Nephron (organoid): ENCODE data around the gene PRKN.
A peak's percentile ranks its signal among the peaks of the same experiment; 100 is the strongest.

Experiments
- H3K27ac Mint-ChIP-seq, 3 experiments: 2 replicates each; pipeline ENCODE4 v1.8.0; 2020; ENCODE audit warnings: mixed read lengths in 3 of 3, mild to moderate bottlenecking in 2 of 3, moderate library complexity in 1 of 3
- H3K27me3 Mint-ChIP-seq: 2 replicates; pipeline ENCODE4 v1.8.0; 2021; ENCODE audit warnings: low read depth, mild to moderate bottlenecking, moderate library complexity, mixed read lengths
- H3K36me3 Mint-ChIP-seq: 2 replicates; pipeline ENCODE4 v1.8.0; 2020; ENCODE audit warnings: low read depth, mixed read lengths
- H3K4me1 Mint-ChIP-seq: 2 replicates; pipeline ENCODE4 v1.8.0; 2020; ENCODE audit warnings: mixed read lengths
- H3K4me3 Mint-ChIP-seq, 3 experiments: 2 replicates each; pipeline ENCODE4 v1.8.0; 2020; ENCODE audit warnings: mild to moderate bottlenecking in 3 of 3, mixed read lengths in 3 of 3, moderate library complexity in 2 of 3
- H3K9me3 Mint-ChIP-seq: 2 replicates; pipeline ENCODE4 v1.8.0; 2020; ENCODE audit warnings: mixed read lengths
- TF ChIP-seq, protein P1 (sequence below), 3 experiments: fragments of 200-600 bp; sonication (generic); IDR thresholded peaks; one replicate each; pipeline ENCODE4 v1.5.0; 2021; ENCODE audit warnings: antibody characterized with exemption in 3 of 3; ENCODE audit not compliant: unreplicated experiment in 3 of 3

PRKN gene

DNA sequence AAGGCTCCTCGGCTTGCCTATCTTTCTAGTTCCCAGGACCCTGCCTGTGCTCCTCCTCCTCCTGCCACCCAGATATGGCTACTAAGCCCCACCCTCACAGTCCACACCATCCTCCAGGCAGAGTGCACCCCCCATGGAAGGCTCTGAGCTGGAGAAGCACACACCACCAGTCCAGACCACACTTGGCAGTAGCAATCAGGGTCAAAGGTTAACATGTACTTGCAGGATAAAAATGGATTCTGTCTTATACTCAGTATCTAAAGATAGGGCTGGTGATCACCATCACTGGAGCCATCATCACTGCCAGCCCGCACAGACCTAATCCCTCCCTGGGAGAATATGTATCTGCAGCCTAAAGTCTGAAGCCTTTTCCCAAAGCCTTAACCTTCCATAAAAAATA is 83.4 kb downstream of the PRKN start:
- no peaks in the 10 kb centered on the region for H3K9me3 Mint-ChIP-seq
- TF ChIP-seq, protein P1, sequence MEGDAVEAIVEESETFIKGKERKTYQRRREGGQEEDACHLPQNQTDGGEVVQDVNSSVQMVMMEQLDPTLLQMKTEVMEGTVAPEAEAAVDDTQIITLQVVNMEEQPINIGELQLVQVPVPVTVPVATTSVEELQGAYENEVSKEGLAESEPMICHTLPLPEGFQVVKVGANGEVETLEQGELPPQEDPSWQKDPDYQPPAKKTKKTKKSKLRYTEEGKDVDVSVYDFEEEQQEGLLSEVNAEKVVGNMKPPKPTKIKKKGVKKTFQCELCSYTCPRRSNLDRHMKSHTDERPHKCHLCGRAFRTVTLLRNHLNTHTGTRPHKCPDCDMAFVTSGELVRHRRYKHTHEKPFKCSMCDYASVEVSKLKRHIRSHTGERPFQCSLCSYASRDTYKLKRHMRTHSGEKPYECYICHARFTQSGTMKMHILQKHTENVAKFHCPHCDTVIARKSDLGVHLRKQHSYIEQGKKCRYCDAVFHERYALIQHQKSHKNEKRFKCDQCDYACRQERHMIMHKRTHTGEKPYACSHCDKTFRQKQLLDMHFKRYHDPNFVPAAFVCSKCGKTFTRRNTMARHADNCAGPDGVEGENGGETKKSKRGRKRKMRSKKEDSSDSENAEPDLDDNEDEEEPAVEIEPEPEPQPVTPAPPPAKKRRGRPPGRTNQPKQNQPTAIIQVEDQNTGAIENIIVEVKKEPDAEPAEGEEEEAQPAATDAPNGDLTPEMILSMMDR (IDR thresholded peaks at IDR 0.05; ENCODE audit: unreplicated experiment in 3 of 3), result no peak
- no peaks in the 10 kb centered on the region for H3K36me3 Mint-ChIP-seq
- H3K27me3 Mint-ChIP-seq, result no peaks in the 10 kb centered on the region
- H3K4me3 Mint-ChIP-seq, result no peak overlapping the region
- H3K4me1 Mint-ChIP-seq, result peaks cover 20% of the 10 kb centered on the region
- H3K27ac Mint-ChIP-seq, result peak overlapping the region in 1 of 3 experiments; percentile 31

- TF ChIP-seq, protein P1 (IDR thresholded peaks at IDR 0.05; ENCODE audit: unreplicated experiment in 3 of 3), result no peak
- H3K4me1 Mint-ChIP-seq, result peaks cover 36% of the 10 kb centered on the region
- H3K27ac Mint-ChIP-seq, result peak overlapping the region in 1 of 3 experiments; percentile 55
- no peak overlapping the region for H3K4me3 Mint-ChIP-seq
- H3K27me3 Mint-ChIP-seq, result no peaks in the 10 kb centered on the region
- H3K36me3 Mint-ChIP-seq, result no peaks in the 10 kb centered on the region
- H3K9me3 Mint-ChIP-seq, result no peaks in the 10 kb centered on the region
These were observed 86.8 kb downstream of the PRKN start for GRCh38 chr6:162640756-162641155.

DNA sequence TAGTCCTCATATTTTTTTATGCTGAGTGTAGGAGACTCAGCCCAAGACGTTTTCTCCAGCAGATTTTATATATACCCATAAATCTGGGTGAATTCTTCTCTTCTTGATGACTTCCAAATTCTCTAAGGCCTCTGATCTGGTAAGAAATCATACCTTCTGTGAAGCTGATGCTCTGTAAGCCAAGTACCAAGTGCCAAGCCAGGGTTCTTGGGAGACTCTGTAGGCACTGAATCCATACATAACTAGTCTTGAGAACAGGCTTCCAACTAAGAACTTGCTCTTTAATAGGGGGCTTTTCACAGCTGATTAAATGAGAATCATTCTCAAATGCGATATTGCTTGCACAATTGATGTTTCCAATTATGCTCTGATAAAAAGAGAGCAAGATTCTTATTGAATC is 87.6 kb downstream of the PRKN start:
- TF ChIP-seq, protein P1 (IDR thresholded peaks at IDR 0.05; ENCODE audit: unreplicated experiment in 3 of 3), result no peak
- H3K27me3 Mint-ChIP-seq, result no peaks in the 10 kb centered on the region
- H3K4me3 Mint-ChIP-seq, result no peak overlapping the region
- H3K27ac Mint-ChIP-seq, result peak overlapping the region in 2 of 3 experiments; percentile 21 to 55
- H3K36me3 Mint-ChIP-seq, result no peaks in the 10 kb centered on the region
- H3K4me1 Mint-ChIP-seq, result peaks cover 44% of the 10 kb centered on the region
- no peaks in the 10 kb centered on the region for H3K9me3 Mint-ChIP-seq

DNA sequence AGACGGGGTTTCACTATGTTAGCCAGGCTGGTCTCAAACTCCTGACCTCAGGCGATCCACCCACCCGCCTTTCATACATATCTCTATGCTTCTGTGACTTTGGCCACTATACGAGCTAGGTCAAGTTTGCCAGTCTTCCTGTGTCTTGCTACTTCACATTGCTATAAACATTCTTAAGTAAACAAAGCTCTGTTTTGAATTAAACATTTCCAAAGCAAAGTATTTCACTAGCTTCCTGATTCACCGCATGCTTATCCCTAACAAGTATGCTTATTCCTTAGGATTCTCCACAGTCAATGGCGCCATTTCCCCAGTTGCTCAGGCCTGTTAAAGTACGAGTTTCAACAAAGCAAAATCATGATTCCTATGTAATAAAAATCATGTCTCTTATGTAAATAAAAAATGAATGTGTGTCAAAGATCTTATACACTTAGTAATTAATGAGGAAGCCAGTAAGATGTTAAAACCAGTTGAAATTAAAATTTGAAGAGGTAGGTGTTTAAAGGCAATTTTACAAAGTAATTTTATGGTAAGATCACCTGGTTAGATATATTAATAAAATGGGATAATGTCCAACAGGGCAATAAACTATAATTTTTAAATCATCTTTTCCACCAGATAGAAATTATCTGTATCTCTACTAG is 88.5 kb downstream of the PRKN start:
- no peaks in the 10 kb centered on the region for H3K9me3 Mint-ChIP-seq

DNA sequence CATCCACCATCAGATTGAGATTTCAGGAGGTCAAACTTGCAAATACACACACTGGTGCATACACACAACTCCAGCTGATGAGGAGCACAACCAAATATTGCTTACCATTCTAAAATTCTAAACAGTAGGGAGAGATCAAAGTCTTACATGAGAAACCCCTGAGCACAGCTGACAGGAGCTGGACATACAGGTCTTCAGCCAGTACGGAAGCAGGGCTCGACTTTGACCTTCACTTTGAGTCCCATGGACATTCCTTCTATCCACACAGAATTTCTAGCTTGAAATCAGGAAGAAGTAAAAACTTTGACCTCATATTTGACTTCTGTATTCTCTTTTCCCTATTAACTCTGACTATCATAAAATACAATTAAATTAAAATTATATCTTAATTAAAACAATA is 90.2 kb downstream of the PRKN start:
- peaks cover 40% of the 10 kb centered on the region for H3K4me1 Mint-ChIP-seq
- TF ChIP-seq, protein P1 (IDR thresholded peaks at IDR 0.05; ENCODE audit: unreplicated experiment in 3 of 3), result no peak

More for the DNA sequence above, 88.5 kb downstream of the PRKN start:
- Mint-ChIP-seq H3K27me3 (no peaks in the 10 kb centered on the region), H3K4me3 (no peak overlapping the region), H3K36me3 (no peaks in the 10 kb centered on the region), H3K27ac (no peak overlapping the region), H3K4me1 (peaks cover 43% of the 10 kb centered on the region)
- TF ChIP-seq, protein P1 (IDR thresholded peaks at IDR 0.05; ENCODE audit: unreplicated experiment in 3 of 3), result no peak

DNA sequence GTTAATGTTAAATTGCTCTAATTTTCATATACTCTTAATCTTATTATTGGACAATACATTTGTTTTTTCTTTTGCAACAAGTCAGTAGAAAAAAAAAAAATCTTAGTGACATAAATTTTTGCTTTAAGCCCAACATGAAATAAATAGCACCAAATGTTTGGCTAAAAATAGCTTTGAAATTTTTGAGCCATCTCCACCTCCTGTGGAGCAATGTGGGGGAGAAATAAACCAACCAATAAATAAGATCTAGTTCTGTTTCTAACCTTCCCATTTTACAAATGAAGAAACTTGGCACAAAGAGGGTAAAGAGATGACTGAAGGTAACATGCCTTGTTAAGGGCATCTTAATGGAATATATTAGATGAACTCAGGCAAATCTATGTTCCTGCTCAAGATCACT is 91.4 kb downstream of the PRKN start:
- peaks cover 40% of the 10 kb centered on the region for H3K4me1 Mint-ChIP-seq
- H3K36me3 Mint-ChIP-seq, result no peaks in the 10 kb centered on the region
- H3K4me3 Mint-ChIP-seq, result peak overlapping the region in 1 of 3 experiments; percentile 14
- TF ChIP-seq, protein P1 (IDR thresholded peaks at IDR 0.05; ENCODE audit: unreplicated experiment in 3 of 3), result no peak
- H3K27me3 Mint-ChIP-seq, result no peaks in the 10 kb centered on the region
- H3K27ac Mint-ChIP-seq, result peak overlapping the region in 2 of 3 experiments; percentile 21 to 58
- peaks cover 3% of the 10 kb centered on the region for H3K9me3 Mint-ChIP-seq

More for the DNA sequence above, 90.2 kb downstream of the PRKN start:
- no peaks in the 10 kb centered on the region for H3K27me3 Mint-ChIP-seq
- no peak overlapping the region for H3K4me3 Mint-ChIP-seq
- H3K27ac Mint-ChIP-seq, result no peak overlapping the region
- no peaks in the 10 kb centered on the region for H3K9me3 Mint-ChIP-seq
- no peaks in the 10 kb centered on the region for H3K36me3 Mint-ChIP-seq
